Calu3 (cell line): ENCODE results near the gene NELL1. TPM values are rescaled to one million over a fixed set of nuclear protein-coding genes. Genes with fewer than 3 reads are reported as not detected.

Experiments used
- BruUV-seq: library from RNA; stranded (reverse); fragments of 400-500 nt; replicated peaks from 2 replicates; lab custom pipeline; 2021; lab: Mats Ljungman, UMichigan
- CTCF ChIA-PET: fragments of 300-600 bp; sonication (Branson Sonifier 250); formaldehyde crosslinking; loops from one replicate; lab custom pipeline; 2022; ENCODE audit warnings: antibody characterized with exemption; lab: Charles Lee
- DNase-seq: peaks from one replicate; pipeline ENCODE4 v3.0.0; 2022
- H3K27ac Mint-ChIP-seq: one replicate; pipeline ENCODE4 v1.8.0; 2022; ENCODE audit warnings: mixed read lengths; ENCODE audit not compliant: unreplicated experiment
- H3K27me3 Mint-ChIP-seq: one replicate; pipeline ENCODE4 v1.8.0; 2022; ENCODE audit warnings: mixed read lengths; ENCODE audit not compliant: unreplicated experiment
- H3K36me3 Mint-ChIP-seq: one replicate; pipeline ENCODE4 v1.8.0; 2022; ENCODE audit warnings: mild to moderate bottlenecking, moderate library complexity, mixed read lengths; ENCODE audit not compliant: insufficient read depth, unreplicated experiment
- H3K4me1 Mint-ChIP-seq: one replicate; pipeline ENCODE4 v1.8.0; 2022; ENCODE audit warnings: mild to moderate bottlenecking, low read depth, mixed read lengths; ENCODE audit not compliant: unreplicated experiment
- H3K4me3 Mint-ChIP-seq: one replicate; pipeline ENCODE4 v1.8.0; 2022; ENCODE audit warnings: mild to moderate bottlenecking, low read depth, moderate library complexity, mixed read lengths; ENCODE audit not compliant: unreplicated experiment
- H3K9me3 Mint-ChIP-seq: one replicate; pipeline ENCODE4 v1.8.0; 2022; ENCODE audit warnings: low read depth, mixed read lengths; ENCODE audit not compliant: unreplicated experiment
- intact Hi-C: fragments of 100-400 bp; cut with micrococcal nuclease; formaldehyde crosslinking; loops from one replicate; pipeline ENCODE4 v1.10.0; 2022; ENCODE audit not compliant: unreplicated experiment
- total RNA-seq: library from RNA; stranded (reverse); gene quantifications from 2 replicates; pipeline ENCODE4 v1.2.3, GENCODE V29; 2022
- TF ChIP-seq, protein P1 (sequence below): fragments of 200-600 bp; IDR thresholded peaks from one replicate; pipeline ENCODE4 v1.8.0; 2022; ENCODE audit warnings: antibody characterized with exemption; ENCODE audit not compliant: unreplicated experiment

NELL1 gene
- total RNA-seq, 1 experiment from 2014 or later = not detected

DNA sequence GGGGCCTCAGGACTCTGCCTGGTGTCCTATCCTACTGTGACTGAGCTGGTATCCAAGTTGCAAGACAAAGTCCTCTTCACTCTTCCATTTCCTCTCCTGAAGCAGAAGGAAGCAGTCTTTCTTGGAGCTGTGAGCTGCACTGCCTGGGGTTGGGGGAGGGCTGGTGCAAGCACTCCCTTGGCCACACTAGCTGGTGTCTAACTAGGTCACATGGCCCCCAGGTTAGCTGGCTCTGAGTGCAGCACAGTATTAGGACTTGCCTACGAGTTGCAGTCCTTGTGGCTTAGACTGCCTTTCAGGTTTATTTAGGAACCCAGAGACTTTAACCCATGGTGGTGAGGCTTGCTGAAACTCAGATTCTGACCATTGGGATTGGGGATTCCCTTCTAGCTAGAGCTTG is 138.9 kb downstream of the NELL1 start:
- H3K4me1 Mint-ChIP-seq = no peaks in the 10 kb centered on the region
- BruUV-seq = no TSS peak
- H3K27me3 Mint-ChIP-seq = no peaks in the 10 kb centered on the region
- H3K4me3 Mint-ChIP-seq = no peak overlapping the region
- intact Hi-C loops = no loop called here
- peaks cover 19% of the 10 kb centered on the region for H3K9me3 Mint-ChIP-seq
- CTCF ChIA-PET = no interaction called here
- no peaks in the 10 kb centered on the region for H3K36me3 Mint-ChIP-seq
- DNase-seq = no peak
- TF ChIP-seq, protein P1, sequence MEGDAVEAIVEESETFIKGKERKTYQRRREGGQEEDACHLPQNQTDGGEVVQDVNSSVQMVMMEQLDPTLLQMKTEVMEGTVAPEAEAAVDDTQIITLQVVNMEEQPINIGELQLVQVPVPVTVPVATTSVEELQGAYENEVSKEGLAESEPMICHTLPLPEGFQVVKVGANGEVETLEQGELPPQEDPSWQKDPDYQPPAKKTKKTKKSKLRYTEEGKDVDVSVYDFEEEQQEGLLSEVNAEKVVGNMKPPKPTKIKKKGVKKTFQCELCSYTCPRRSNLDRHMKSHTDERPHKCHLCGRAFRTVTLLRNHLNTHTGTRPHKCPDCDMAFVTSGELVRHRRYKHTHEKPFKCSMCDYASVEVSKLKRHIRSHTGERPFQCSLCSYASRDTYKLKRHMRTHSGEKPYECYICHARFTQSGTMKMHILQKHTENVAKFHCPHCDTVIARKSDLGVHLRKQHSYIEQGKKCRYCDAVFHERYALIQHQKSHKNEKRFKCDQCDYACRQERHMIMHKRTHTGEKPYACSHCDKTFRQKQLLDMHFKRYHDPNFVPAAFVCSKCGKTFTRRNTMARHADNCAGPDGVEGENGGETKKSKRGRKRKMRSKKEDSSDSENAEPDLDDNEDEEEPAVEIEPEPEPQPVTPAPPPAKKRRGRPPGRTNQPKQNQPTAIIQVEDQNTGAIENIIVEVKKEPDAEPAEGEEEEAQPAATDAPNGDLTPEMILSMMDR = no peak
- no peak overlapping the region for H3K27ac Mint-ChIP-seq

DNA sequence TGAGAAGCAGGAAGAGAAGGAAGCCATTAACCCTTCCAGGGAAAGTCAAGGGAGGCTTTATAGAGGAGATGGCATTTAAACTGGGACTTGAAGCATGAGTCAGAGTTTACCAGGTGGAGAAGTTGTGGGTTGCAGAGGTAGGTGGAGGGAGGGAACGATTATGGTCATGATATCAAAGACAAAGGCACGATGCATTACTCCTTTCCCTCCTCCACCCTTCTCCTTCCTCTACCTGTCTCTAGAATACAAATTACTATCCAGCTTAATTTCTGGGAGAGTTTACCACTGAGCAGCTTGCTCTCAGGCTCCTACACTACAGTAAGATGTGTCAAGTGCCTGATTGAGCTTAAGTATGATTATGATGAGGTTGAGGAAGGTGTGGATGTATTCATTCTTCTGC is 151.7 kb downstream of the NELL1 start:
- DNase-seq = no peak
- TF ChIP-seq, protein P1 = no peak
- no peak overlapping the region for H3K4me3 Mint-ChIP-seq
- H3K27ac Mint-ChIP-seq = no peak overlapping the region
- intact Hi-C loops = no loop called here
- CTCF ChIA-PET = no interaction called here
- no peaks in the 10 kb centered on the region for H3K4me1 Mint-ChIP-seq
- no peaks in the 10 kb centered on the region for H3K27me3 Mint-ChIP-seq
- BruUV-seq = no TSS peak
- H3K9me3 Mint-ChIP-seq = peaks cover 23% of the 10 kb centered on the region
- H3K36me3 Mint-ChIP-seq = no peaks in the 10 kb centered on the region

DNA sequence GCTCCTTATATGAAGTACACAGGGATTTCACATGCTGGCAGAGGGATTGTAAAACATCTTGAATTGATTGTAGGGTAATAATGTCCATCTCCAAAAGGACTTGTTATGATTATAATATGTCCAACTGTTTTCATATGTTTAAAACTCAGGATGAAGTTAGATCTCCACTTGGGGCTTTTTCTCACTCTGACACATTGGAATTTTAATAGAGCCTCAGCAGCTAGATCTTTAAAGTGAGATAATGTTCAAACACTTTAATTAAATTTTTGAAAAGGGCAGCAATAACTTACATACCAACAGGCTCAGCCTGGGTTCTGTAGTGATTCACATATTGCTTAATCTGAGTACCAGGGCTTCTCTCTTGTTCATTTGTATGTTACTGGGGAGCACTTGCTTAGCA is 152.1 kb downstream of the NELL1 start:
- H3K36me3 Mint-ChIP-seq = no peaks in the 10 kb centered on the region
- no peaks in the 10 kb centered on the region for H3K27me3 Mint-ChIP-seq
- intact Hi-C loops = no loop called here
- H3K4me3 Mint-ChIP-seq = no peak overlapping the region
- CTCF ChIA-PET = no interaction called here
- no peak overlapping the region for H3K27ac Mint-ChIP-seq
- H3K4me1 Mint-ChIP-seq = no peaks in the 10 kb centered on the region
- no peak for DNase-seq
- no TSS peak for BruUV-seq
- TF ChIP-seq, protein P1 = no peak
- H3K9me3 Mint-ChIP-seq = peaks cover 22% of the 10 kb centered on the region

DNA sequence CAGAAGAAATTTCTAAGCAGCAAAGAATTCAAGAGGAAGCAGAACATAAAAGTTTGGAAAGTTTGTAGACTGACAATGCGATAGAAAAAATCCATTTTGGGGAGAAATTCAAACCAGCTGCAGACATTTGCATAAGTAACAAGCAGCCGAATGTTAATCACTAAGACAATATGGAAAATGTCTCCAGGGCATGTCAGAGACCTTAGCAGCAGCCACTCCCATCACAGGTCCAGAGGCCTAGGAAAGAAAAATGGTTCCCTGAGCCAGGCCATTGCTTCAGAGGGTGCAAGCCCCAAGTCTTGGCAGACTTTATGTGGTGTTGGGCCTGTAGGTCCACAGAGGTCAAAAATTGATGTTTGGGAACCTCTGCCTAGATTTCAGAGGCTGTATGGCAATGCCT is 155.4 kb downstream of the NELL1 start:
- intact Hi-C loops = no loop called here
- no peaks in the 10 kb centered on the region for H3K27me3 Mint-ChIP-seq
- H3K9me3 Mint-ChIP-seq = peaks cover 13% of the 10 kb centered on the region
- no peak overlapping the region for H3K4me3 Mint-ChIP-seq
- TF ChIP-seq, protein P1 = no peak
- H3K27ac Mint-ChIP-seq = no peak overlapping the region
- no TSS peak for BruUV-seq
- CTCF ChIA-PET = no interaction called here
- no peak for DNase-seq
- no peaks in the 10 kb centered on the region for H3K4me1 Mint-ChIP-seq
- no peaks in the 10 kb centered on the region for H3K36me3 Mint-ChIP-seq

DNA sequence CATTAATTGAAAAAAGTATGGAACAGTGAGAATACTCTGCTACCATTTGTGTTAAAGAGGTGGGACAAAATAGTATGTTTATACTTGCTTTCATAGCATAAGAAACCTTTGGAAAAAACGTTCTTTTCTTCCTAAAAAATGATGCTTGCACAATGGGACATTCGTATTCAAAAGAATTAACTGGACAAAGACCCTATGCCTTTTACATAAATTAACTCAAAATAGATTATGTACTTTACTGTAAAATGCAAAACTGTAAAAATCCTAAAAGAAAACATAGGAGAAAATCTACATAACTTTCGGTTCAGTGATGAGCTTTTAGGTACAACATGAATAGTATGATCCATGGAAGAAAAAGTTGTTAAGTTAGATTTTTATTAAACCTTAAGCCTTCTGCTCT is 166.2 kb downstream of the NELL1 start:
- peaks cover 3% of the 10 kb centered on the region for H3K9me3 Mint-ChIP-seq
- H3K36me3 Mint-ChIP-seq = no peaks in the 10 kb centered on the region
- intact Hi-C loops = no loop called here
- no TSS peak for BruUV-seq
- no peaks in the 10 kb centered on the region for H3K4me1 Mint-ChIP-seq
- no peak for DNase-seq
- TF ChIP-seq, protein P1 = no peak
- H3K4me3 Mint-ChIP-seq = no peak overlapping the region
- H3K27me3 Mint-ChIP-seq = no peaks in the 10 kb centered on the region
- CTCF ChIA-PET = no interaction called here
- H3K27ac Mint-ChIP-seq = no peak overlapping the region
